Hematopoietic multipotent progenitor cell treated with erythropoietin and hydrocortisone succinate and interleukin-3 and kit ligand, for 15 days (in vitro differentiated cells): Measurements from ENCODE around the gene PTPN1.
A peak's percentile ranks its signal among the peaks of the same experiment; 100 is the strongest.
"Not testable (repeated sequence)": the region's sequence is repeated elsewhere in the genome, so short reads cannot be mapped to it uniquely, and the experiment has no call there.

Experiments
- DNase-seq: peaks from one replicate; pipeline ENCODE4 v3.0.0-alpha.2; 2015; ENCODE audit warnings: low spot score

Gene PTPN1

GRCh38 chr20:50509923-50510705, at the start of gene PTPN1:
Gene PTPN1 (plus strand): TSS chr20:50510383. CDS start chr20:50510528, 145 bp downstream.
- peak; percentile 99 for DNase-seq

- peak; percentile 74 for DNase-seq
Measured at GRCh38 chr20:50460608-50461267, 49.4 kb upstream of the PTPN1 start.

GRCh38 chr20:50462093-50462690, 48.0 kb upstream of the PTPN1 start:
- no peak for DNase-seq

GRCh38 chr20:50464026-50464724, 46.0 kb upstream of the PTPN1 start:
- DNase-seq: peak; percentile 61

GRCh38 chr20:50464725-50465650, 45.2 kb upstream of the PTPN1 start:
- no peak for DNase-seq

- DNase-seq: no peak
Measured at GRCh38 chr20:50467174-50467573, 43.0 kb upstream of the PTPN1 start.

- peak; percentile 31 for DNase-seq
Measured at GRCh38 chr20:50467718-50468356, 42.3 kb upstream of the PTPN1 start.

GRCh38 chr20:50468378-50468798, 41.8 kb upstream of the PTPN1 start:
- DNase-seq: no peak

- DNase-seq: no peak
Measured at GRCh38 chr20:50469176-50469723, 40.9 kb upstream of the PTPN1 start.

GRCh38 chr20:50469796-50470195, 40.4 kb upstream of the PTPN1 start:
- no peak for DNase-seq

GRCh38 chr20:50470264-50470858, 39.8 kb upstream of the PTPN1 start:
- DNase-seq: no peak

GRCh38 chr20:50471231-50471630, 39.0 kb upstream of the PTPN1 start:
- DNase-seq: no peak

GRCh38 chr20:50472693-50473664, 37.2 kb upstream of the PTPN1 start:
- no peak for DNase-seq

- not testable (repeated sequence) for DNase-seq
Measured at GRCh38 chr20:50474356-50474755, 35.8 kb upstream of the PTPN1 start.

GRCh38 chr20:50475681-50476292, 34.4 kb upstream of the PTPN1 start:
- DNase-seq: peak; percentile 53

- no peak for DNase-seq
Measured at GRCh38 chr20:50477239-50477872, 32.8 kb upstream of the PTPN1 start.

- DNase-seq: peak; percentile 91
Measured at GRCh38 chr20:50478162-50478990, 31.8 kb upstream of the PTPN1 start.
